Sciatic nerve (tissue), 2 donors: ENCODE results near the gene AUTS2. TPM values are rescaled to one million over a fixed set of nuclear protein-coding genes. Genes with fewer than 3 reads are reported as not detected.

Experiments
- ATAC-seq: fragments of 200-7000 bp; cut with Tn5 transposase; one replicate; pipeline ENCODE4 v1.9.1; 2020; ENCODE audit warnings: mild to moderate bottlenecking, moderate library complexity
- DNase-seq: peaks from one replicate; pipeline ENCODE4 v3.0.0-alpha.2; 2020; ENCODE audit warnings: low spot score
- intact Hi-C: fragments of 100-400 bp; cut with DNase I; formaldehyde crosslinking; loops from one replicate; pipeline ENCODE4 v1.14.2; 2022
- total RNA-seq: library from RNA; stranded (reverse); fragmentation: NEBNext Ultra II Directional; extraction: Animal tissue kit (Norgen Biotek cat#: 25700); gene quantifications from one replicate; pipeline ENCODE4 v1.2.1, GENCODE V29; 2021
- donor health status: DM: no; HTN: no; CAD: no.
- donor health status: DM: no; HTN: no; CAD: no.

Gene AUTS2
- total RNA-seq, 1 donor from 2014 or later, result 129 TPM

- intact Hi-C loops, result no loop called here
- ATAC-seq, result peak; percentile 9
- no peak for DNase-seq
Measured at GRCh38 chr7:70178787-70179186, 580.5 kb downstream of the AUTS2 start.

DNA sequence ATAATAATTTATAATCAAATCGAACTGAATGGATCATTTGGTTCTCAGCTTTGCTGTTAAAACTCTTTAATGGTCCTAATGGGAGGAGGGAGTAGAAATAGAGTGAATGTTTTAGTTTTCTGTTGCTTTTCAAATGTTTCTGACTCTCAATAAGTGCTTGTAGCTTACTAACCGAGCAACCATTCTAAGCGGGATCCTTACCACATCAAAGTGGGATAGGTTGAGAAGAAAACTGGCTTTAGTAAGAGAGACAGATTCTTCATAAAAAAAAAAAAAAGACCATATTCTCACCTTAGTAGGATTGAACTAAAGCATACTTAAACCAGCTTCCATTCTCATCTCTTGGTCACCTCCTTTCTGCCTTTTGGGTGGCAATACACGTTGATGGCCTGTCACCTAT lies 584.2 kb downstream of the AUTS2 start:
- ATAC-seq, result no peak
- intact Hi-C loops, result no loop called here
- DNase-seq, result no peak

GRCh38 chr7:70183278-70183677 lies 585.0 kb downstream of the AUTS2 start:
- intact Hi-C loops, result no loop called here
- DNase-seq (no peak), ATAC-seq (no peak)

DNA sequence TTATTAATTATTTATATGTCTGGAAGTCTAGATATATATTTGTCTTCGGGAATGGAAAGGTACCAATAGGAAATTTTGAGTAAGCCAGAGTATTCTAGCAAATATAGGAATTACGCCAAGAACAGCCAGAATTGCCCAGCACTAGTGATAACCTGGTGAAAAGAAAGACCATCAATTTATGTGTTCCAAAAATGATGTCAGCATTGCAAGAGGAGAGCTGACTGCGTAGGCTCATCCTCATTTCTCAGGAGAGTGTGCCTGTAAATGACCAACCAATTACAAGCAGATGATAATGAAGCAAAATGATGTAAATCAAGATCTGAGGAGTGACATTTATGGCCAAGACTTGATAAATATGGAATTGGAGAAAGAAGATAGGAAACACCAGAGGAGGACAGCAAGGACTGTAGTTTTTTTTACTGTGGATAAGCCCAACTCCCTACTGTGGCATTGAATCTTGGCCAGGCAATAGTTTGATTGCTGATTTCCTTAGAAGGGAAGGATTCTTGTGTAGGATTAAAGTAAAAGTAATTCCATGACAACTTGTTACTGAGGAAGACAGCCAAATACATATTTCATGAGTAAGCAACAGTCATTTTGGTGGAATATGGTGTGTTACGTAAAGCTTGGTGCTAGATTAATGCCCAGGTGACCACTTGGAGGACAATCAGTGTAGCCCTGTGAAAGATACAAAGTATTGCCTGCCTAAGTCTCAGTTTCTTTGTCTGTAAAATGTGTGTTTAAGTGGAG lies 590.8 kb downstream of the AUTS2 start:
- intact Hi-C loops, result no loop called here
- ATAC-seq, result no peak

GRCh38 chr7:70189776-70190175 lies 591.5 kb downstream of the AUTS2 start:
- ATAC-seq (no peak), DNase-seq (no peak)

More for the DNA sequence above, 590.8 kb downstream of the AUTS2 start:
- no peak for DNase-seq

GRCh38 chr7:70190281-70190680 lies 592.0 kb downstream of the AUTS2 start:
- intact Hi-C loops, result no loop called here
- ATAC-seq, result no peak
- no peak for DNase-seq

More at GRCh38 chr7:70189776-70190175, 591.5 kb downstream of the AUTS2 start:
- intact Hi-C loops, result no loop called here

DNA sequence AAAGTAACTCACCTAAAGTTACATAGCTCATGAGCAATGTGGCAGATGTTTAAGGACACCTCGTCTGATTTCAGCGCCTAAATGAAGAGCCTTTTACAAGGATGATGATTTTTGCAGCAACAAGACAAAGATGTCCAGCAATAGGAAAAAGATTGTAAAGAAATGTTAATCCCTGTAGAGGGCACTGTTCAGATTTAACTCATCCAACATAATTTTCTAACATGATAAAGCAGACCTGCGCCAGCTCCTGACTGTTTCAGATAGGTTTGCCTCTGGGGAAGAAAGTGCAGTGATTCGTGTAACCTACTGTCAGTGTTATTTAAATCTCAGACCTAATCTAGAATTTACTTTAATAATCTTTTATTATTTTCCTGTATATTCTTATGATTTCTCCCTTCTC lies 595.2 kb downstream of the AUTS2 start:
- intact Hi-C loops, result no loop called here
- ATAC-seq (no peak), DNase-seq (no peak)

DNA sequence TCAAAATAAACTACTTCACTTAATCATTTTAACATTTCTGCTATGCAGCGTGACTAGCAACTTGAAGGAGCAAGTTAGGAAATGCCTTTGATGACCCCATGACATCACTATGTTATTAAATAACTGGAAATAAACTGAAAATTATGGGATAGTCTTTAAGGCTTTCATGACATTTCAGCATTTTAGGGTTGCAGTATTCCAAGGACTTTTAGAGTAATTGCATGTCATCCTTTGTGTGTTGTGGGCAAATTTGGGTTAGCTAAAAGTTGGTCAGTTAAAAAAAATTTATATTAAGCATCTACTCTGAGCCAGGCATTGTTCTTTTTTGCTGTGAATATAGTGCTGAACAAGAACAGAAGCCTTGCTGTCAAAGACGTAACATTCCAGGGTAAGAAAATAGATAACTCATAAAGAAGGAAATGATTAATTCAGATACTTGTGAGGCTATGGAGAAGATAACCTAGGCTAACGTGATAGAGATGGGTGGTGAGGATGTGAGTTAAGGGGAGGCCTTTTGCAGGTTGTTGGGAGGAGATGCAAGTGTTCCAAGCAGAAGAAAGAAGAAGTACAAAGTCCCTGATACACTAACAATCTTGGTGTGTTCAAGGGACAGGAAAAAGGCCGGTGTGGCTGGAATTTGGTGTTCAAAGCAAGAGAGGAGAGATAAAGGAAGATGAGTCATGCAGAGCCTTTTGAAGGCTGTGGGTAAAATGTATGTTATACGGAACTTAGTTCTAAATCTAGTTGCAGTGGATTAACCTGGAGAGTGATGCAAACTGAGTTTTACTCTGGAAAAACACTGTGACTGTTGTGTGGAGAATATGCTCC lies 610.2 kb downstream of the AUTS2 start:
- ATAC-seq, result no peak
- intact Hi-C loops, result no loop called here
- DNase-seq, result no peak

GRCh38 chr7:70210200-70210935 lies 612.1 kb downstream of the AUTS2 start:
- ATAC-seq (no peak), DNase-seq (no peak)
- intact Hi-C loops, result no loop called here

DNA sequence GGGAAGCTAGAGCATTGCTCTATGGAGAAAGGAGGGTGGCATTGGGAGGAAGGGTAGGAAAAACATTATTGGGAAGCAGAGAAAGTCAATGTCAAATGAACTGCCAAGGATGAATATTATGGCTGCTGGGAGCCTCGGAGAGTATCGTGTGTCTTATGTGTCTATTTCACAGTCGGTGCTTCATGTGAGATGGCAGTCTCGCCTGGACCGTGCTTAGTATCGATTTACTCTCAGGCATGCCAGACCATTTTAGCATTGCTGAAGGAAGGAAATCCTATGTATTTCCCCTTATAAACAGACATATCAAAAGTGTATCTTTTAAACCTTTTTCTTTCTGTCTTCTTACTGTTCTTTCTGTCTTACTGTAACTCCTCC lies 612.6 kb downstream of the AUTS2 start:
- ATAC-seq (no peak), DNase-seq (no peak)
- intact Hi-C loops, result no loop called here

- intact Hi-C loops, result no loop called here
- DNase-seq, result no peak
Measured at GRCh38 chr7:70212281-70212680, 614.0 kb downstream of the AUTS2 start.

GRCh38 chr7:70214071-70214470 lies 615.8 kb downstream of the AUTS2 start:
- DNase-seq (no peak), ATAC-seq (no peak)
- intact Hi-C loops, result no loop called here

More at GRCh38 chr7:70212281-70212680, 614.0 kb downstream of the AUTS2 start:
- ATAC-seq, result no peak

- ATAC-seq (peak; percentile 39), DNase-seq (no peak)
- intact Hi-C loops, result no loop called here
Measured at GRCh38 chr7:70215491-70215890, 617.2 kb downstream of the AUTS2 start.

DNA sequence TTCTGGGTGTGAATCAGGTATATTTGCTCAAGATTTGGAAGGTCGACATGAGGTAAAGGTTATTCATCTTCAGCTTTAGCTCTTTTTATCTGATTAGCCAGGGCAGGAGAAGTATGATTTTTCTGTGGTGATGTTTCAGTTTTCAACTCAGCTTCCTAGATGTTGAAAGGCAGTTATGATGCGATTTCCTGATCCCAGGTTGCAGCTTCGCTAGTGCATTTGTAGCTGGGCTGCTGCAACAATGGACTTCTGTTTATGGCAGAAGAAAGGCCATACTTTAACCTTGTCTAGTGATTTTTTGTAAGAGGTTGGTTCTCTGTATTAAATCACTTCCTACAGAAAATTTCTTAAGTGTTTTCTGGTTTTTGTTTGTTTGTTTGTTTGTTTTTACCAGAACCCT lies 619.3 kb downstream of the AUTS2 start:
- ATAC-seq (no peak), DNase-seq (no peak)
- intact Hi-C loops, result no loop called here

DNA sequence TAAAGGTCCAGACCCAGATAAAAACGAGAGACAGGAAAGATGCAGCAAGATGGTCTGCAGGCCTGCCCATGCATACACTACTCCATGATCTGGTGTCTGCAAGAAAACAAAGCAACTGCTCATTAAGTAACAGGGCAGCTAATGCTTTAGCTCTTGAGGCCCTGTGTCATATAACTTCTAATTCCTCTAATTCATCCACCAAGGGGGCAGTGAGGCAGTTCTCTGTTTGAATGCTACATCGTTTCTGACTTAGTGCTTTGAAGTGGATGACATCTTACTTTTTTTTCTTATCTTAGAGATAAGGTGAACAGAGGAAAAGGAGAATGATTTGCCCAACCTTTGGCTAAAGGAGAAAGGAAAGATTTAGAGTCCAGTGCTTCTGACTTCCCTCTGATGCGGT lies 619.7 kb downstream of the AUTS2 start:
- ATAC-seq, result no peak
- no peak for DNase-seq
- intact Hi-C loops, result no loop called here

DNA sequence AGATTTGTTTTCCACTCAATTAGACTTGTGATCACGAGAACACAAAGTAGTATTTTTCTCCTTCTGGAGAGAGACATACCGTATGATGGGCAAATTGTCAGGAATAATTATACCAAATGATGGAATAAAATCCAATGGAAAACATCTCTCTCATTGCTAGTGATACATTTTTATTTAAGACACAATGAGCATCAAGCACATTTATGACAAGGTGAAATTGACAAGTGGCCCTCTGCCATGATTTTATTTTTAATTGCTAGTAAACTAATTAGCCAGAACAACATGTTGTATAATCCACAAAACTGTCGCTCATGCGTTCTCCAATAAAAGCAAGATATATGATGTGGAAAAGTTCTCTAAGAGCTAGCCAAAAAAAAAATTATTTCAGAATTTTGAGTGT lies 620.8 kb downstream of the AUTS2 start:
- ATAC-seq (no peak), DNase-seq (no peak)
- intact Hi-C loops, result no loop called here

DNA sequence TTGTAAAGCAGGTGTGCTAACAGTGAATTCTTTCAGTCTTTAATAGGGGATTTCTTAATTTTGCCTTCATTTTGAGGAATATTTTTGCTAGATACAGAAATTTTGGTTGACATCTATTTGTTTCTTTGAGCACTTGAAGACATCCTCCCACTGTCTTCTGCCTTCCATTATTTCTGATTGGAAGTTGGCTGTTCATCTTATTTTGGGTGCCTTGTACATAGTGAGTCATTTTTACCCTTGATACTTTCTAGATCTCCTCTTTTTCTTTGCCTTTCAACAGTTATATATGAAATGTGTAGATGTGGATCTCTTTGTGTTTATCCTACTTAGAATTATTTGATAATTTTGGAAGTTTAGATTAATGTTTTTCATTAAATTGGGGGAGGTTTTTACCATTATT lies 631.0 kb downstream of the AUTS2 start:
- no peak for DNase-seq
- no peak for ATAC-seq
- intact Hi-C loops, result no loop called here

DNA sequence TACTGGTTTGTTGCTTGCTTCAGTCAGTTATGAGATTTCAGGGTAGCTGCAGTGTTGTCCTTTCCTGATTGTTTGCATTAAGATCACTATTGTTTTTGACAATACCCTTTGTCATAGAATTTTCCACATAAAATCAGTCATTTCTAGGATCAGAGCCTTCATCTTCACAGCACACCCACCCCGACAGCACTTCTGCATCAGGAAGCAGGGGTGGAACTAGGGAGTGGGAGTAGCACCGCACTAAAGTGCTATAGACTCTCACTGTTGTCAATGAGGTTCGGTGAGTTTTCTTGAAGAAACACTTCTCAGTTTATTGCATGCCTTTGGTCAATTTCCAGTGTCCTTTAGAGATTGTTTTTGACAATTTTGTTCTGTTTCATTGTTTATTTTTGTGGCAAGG lies 632.5 kb downstream of the AUTS2 start:
- no peak for DNase-seq
- no peak for ATAC-seq
- intact Hi-C loops, result no loop called here

DNA sequence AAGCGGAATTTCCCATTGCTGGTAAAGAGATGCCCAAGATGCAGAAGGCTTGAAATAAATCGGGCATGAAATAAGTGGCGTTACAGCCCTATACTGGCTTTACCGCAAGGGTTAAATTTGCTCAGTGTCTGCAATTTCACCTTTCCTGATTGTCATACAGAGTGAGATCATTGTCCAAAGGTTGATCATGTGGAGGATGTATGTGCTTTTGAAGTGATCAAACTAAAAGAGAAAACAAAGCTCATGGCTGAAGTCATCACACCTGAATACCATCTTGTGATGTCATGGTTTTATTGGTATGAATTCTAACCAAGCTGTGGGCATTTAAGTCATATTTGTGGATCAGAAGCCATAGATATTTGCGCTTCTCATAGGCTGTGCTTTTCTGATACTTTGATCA lies 635.5 kb downstream of the AUTS2 start:
- intact Hi-C loops, result no loop called here
- ATAC-seq (no peak), DNase-seq (no peak)

- DNase-seq, result no peak
- intact Hi-C loops, result no loop called here
- no peak for ATAC-seq
Measured at GRCh38 chr7:70237256-70237655, 639.0 kb downstream of the AUTS2 start.
